HepG2 (cell line): ENCODE measurements around the gene COL4A2. TPM values are rescaled to one million over a fixed set of nuclear protein-coding genes. Genes with fewer than 3 reads are reported as not detected.

Experiments
- AFF4 ChIP-seq: sonication (generic); formaldehyde crosslinking; IDR thresholded peaks from 2 replicates; pipeline ENCODE4 v1.4.0; 2020; ENCODE audit warnings: missing genetic modification reagents
- AGO2 ChIP-seq: fragments of 200-400 bp; formaldehyde crosslinking; optimal IDR thresholded peaks from 2 replicates; pipeline ENCODE3; 2017; ENCODE audit warnings: mild to moderate bottlenecking, low read depth, low read length, moderate library complexity
- BATF2 ChIP-seq: sonication (generic); formaldehyde crosslinking; IDR thresholded peaks from 2 replicates; pipeline ENCODE4 v1.8.0; 2022; ENCODE audit warnings: mild to moderate bottlenecking, missing genetic modification reagents, moderate library complexity
- CCDC6 ChIP-seq: sonication (generic); formaldehyde crosslinking; IDR thresholded peaks from 2 replicates; pipeline ENCODE4 v1.8.1; 2022; ENCODE audit warnings: mild to moderate bottlenecking, missing genetic modification reagents, moderate library complexity
- CHD4 ChIP-seq: fragments of 200-600 bp; sonication (generic); IDR thresholded peaks from 2 replicates; pipeline ENCODE4 v1.7.0; 2017; ENCODE audit warnings: mild to moderate bottlenecking, low read length, borderline replicate concordance
- FOXJ3 ChIP-seq: sonication (generic); formaldehyde crosslinking; IDR thresholded peaks from 2 replicates; pipeline ENCODE4 v1.4.0; 2020; ENCODE audit warnings: missing genetic modification reagents, mild to moderate bottlenecking, borderline replicate concordance
- FOXM1 ChIP-seq: sonication (generic); formaldehyde crosslinking; IDR thresholded peaks from 2 replicates; pipeline ENCODE4 v1.5.0; 2020; ENCODE audit warnings: missing genetic modification reagents
- MAFF ChIP-seq: IDR thresholded peaks from 2 replicates; pipeline ENCODE4 v1.6.1; 2011; ENCODE audit warnings: low read depth, low read length, improper control_type of control experiment
- PAX8 ChIP-seq: sonication (generic); formaldehyde crosslinking; IDR thresholded peaks from 2 replicates; pipeline ENCODE4 v1.8.0; 2022; ENCODE audit warnings: mild to moderate bottlenecking, missing genetic modification reagents, borderline replicate concordance
- SMC3 ChIP-seq: IDR thresholded peaks from 2 replicates; pipeline ENCODE4 v1.6.1; 2011; ENCODE audit warnings: low read length, improper control_type of control experiment
- SOX13 ChIP-seq, 3 experiments: fragments of 450-650 bp in 1 of 3; sonication (generic) in 1 of 3; formaldehyde crosslinking in 1 of 3; IDR thresholded peaks in 2 of 3; conservative IDR thresholded peaks in 1 of 3; 2 replicates each; pipeline versions ENCODE4 v1.5.0 to v1.6.1; 2016 to 2020; ENCODE audit warnings: antibody characterized with exemption in 1 of 3, mild to moderate bottlenecking in 1 of 3, missing compliant biosample characterization in 1 of 3, missing genetic modification reagents in 1 of 3, moderate library complexity in 1 of 3
- U2AF1 ChIP-seq: fragments of 200-400 bp; formaldehyde crosslinking; optimal IDR thresholded peaks from 2 replicates; pipeline ENCODE3; 2017; ENCODE audit warnings: mild to moderate bottlenecking, low read depth, low read length
- U2AF2 ChIP-seq: fragments of 200-400 bp; formaldehyde crosslinking; IDR thresholded peaks from 2 replicates; pipeline ENCODE4 v1.6.1; 2017; ENCODE audit warnings: low read depth, mild to moderate bottlenecking, low read length
- ZNF30 ChIP-seq: sonication (generic); formaldehyde crosslinking; IDR thresholded peaks from 2 replicates; pipeline ENCODE4 v1.5.0; 2020; ENCODE audit warnings: mild to moderate bottlenecking, missing genetic modification reagents
- ZNF747 ChIP-seq: sonication (generic); formaldehyde crosslinking; IDR thresholded peaks from 2 replicates; pipeline ENCODE4 v1.8.1; 2023; ENCODE audit warnings: missing genetic modification reagents, mild to moderate bottlenecking, borderline replicate concordance
- ZNF878 ChIP-seq: sonication (generic); formaldehyde crosslinking; IDR thresholded peaks from 2 replicates; pipeline ENCODE4 v1.8.1; 2023; ENCODE audit warnings: mild to moderate bottlenecking, missing genetic modification reagents, moderate library complexity
- polyA plus RNA-seq, 8 experiments: library from polyadenylated mRNA; depleted of rRNA in 3 of 8; stranded (reverse) in 7 of 8; unstranded in 1 of 8; fragments of >200 nt; fragmentation: Illumina TruSeq in 4 of 8; extraction: Trizol in 4 of 8; gene quantifications; 2 replicates each; pipeline versions ENCODE4 v1.2.1 to v1.2.3, GENCODE V29; 2011 to 2016; ENCODE audit warnings: low read depth in 4 of 8, missing spikeins in 1 of 8, mixed read lengths in 1 of 8; ENCODE audit not compliant: insufficient read depth in 1 of 8
- total RNA-seq, 5 experiments: library from RNA; depleted of rRNA; stranded (reverse); fragments of >200 nt; fragmentation: Illumina TruSeq; extraction: Trizol; gene quantifications; 2 replicates each; pipeline ENCODE4 v1.2.3, GENCODE V29; 2016; ENCODE audit warnings: low read depth in 1 of 5
- TF ChIP-seq, protein P1 (sequence below): sonication (generic); formaldehyde crosslinking; IDR thresholded peaks from 2 replicates; pipeline ENCODE4 v1.5.1; 2020; ENCODE audit warnings: missing genetic modification reagents, mild to moderate bottlenecking, borderline replicate concordance
- TF ChIP-seq, protein P2 (sequence below): sonication (generic); formaldehyde crosslinking; conservative IDR thresholded peaks from 2 replicates; pipeline ENCODE4 v1.4.0; 2020; ENCODE audit warnings: missing genetic modification reagents
- TF ChIP-seq, protein P3 (sequence below): sonication (generic); formaldehyde crosslinking; IDR thresholded peaks from 2 replicates; pipeline ENCODE4 v1.5.0; 2020; ENCODE audit warnings: missing genetic modification reagents

Gene COL4A2
- total and polyA plus RNA-seq, 2 of the 13 experiments (the other 11 are each of a cell fraction or from before 2014, with no cell fraction given), result 0.22 to 1.9 TPM

DNA sequence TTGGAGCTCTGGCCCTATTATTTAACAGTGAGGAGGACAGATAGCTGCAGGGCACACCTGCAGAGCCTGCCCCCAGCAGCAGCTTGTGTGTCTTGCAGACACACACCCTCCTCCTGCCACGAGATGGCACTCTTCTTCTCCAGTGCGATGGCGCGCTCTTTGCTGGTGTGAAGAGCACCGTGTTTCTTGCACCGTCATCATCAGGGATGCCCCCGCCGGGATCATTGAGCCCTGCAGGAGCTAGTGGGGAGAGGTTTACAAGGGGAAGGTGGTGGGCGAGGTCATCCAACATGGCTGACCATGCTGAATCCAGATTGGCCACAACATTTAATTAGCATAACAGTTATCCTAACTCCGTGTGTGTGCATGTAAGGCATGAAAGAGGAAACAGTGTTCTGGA is 148.9 kb downstream of the COL4A2 start (continued):
- TF ChIP-seq AFF4 (CRISPR knock-in tag), result no peak
- TF ChIP-seq BATF2 (CRISPR knock-in tag), result no peak
- no peak for TF ChIP-seq ZNF30
- no peak for TF ChIP-seq ZNF747 (CRISPR knock-in tag)
- TF ChIP-seq U2AF2, result no peak
- TF ChIP-seq, protein P1, sequence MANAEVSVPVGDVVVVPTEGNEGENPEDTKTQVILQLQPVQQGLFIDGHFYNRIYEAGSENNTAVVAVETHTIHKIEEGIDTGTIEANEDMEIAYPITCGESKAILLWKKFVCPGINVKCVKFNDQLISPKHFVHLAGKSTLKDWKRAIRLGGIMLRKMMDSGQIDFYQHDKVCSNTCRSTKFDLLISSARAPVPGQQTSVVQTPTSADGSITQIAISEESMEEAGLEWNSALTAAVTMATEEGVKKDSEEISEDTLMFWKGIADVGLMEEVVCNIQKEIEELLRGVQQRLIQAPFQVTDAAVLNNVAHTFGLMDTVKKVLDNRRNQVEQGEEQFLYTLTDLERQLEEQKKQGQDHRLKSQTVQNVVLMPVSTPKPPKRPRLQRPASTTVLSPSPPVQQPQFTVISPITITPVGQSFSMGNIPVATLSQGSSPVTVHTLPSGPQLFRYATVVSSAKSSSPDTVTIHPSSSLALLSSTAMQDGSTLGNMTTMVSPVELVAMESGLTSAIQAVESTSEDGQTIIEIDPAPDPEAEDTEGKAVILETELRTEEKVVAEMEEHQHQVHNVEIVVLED (CRISPR knock-in tag), result no peak
- TF ChIP-seq ZNF878 (CRISPR knock-in tag), result no peak
- TF ChIP-seq FOXJ3 (CRISPR knock-in tag), result no peak
- no peak for TF ChIP-seq FOXM1 (CRISPR knock-in tag)
- TF ChIP-seq, protein P2, sequence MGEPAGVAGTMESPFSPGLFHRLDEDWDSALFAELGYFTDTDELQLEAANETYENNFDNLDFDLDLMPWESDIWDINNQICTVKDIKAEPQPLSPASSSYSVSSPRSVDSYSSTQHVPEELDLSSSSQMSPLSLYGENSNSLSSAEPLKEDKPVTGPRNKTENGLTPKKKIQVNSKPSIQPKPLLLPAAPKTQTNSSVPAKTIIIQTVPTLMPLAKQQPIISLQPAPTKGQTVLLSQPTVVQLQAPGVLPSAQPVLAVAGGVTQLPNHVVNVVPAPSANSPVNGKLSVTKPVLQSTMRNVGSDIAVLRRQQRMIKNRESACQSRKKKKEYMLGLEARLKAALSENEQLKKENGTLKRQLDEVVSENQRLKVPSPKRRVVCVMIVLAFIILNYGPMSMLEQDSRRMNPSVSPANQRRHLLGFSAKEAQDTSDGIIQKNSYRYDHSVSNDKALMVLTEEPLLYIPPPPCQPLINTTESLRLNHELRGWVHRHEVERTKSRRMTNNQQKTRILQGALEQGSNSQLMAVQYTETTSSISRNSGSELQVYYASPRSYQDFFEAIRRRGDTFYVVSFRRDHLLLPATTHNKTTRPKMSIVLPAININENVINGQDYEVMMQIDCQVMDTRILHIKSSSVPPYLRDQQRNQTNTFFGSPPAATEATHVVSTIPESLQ (CRISPR knock-in tag), result no peak
- no peak for TF ChIP-seq AGO2
- no peak for TF ChIP-seq CCDC6
- TF ChIP-seq MAFF, result peak; percentile 52; the same call in 1 of the 2 replicates
- TF ChIP-seq U2AF1, result no peak
- peak; percentile 77 for TF ChIP-seq SMC3
- no peak for TF ChIP-seq PAX8 (CRISPR knock-in tag)
- TF ChIP-seq CHD4, result no peak
- TF ChIP-seq SOX13 (IDR thresholded peaks at IDR 0.05), result no peak
- TF ChIP-seq SOX13 (CRISPR knock-in tag; conservative IDR thresholded peaks at IDR 0.05 in 1 of 2, IDR thresholded peaks at IDR 0.05 in 1 of 2), result no peak; a peak in 1 of 4 replicates
- TF ChIP-seq, protein P3, sequence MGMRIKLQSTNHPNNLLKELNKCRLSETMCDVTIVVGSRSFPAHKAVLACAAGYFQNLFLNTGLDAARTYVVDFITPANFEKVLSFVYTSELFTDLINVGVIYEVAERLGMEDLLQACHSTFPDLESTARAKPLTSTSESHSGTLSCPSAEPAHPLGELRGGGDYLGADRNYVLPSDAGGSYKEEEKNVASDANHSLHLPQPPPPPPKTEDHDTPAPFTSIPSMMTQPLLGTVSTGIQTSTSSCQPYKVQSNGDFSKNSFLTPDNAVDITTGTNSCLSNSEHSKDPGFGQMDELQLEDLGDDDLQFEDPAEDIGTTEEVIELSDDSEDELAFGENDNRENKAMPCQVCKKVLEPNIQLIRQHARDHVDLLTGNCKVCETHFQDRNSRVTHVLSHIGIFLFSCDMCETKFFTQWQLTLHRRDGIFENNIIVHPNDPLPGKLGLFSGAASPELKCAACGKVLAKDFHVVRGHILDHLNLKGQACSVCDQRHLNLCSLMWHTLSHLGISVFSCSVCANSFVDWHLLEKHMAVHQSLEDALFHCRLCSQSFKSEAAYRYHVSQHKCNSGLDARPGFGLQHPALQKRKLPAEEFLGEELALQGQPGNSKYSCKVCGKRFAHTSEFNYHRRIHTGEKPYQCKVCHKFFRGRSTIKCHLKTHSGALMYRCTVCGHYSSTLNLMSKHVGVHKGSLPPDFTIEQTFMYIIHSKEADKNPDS (CRISPR knock-in tag), result no peak
